GM12865 (cell line): ENCODE measurements around the gene FLT1.
A peak's percentile ranks its signal among the peaks of the same experiment; 100 is the strongest.

Experiments
- DNase-seq: peaks from one replicate; pipeline ENCODE4 v3.0.0; 2010; ENCODE audit warnings: low read depth
- H3K4me3 ChIP-seq: 2 replicates; pipeline ENCODE4 v1.5.1; 2011; ENCODE audit warnings: mild to moderate bottlenecking, low read depth, low read length, control low read depth
- TF ChIP-seq, protein P1 (sequence below): IDR thresholded peaks from 2 replicates; pipeline ENCODE4 v1.5.1; 2011; ENCODE audit warnings: low read length, control low read depth, low read depth, inconsistent platforms; ENCODE audit not compliant: insufficient read depth; ENCODE audit errors: missing control alignments

The FLT1 gene

DNA sequence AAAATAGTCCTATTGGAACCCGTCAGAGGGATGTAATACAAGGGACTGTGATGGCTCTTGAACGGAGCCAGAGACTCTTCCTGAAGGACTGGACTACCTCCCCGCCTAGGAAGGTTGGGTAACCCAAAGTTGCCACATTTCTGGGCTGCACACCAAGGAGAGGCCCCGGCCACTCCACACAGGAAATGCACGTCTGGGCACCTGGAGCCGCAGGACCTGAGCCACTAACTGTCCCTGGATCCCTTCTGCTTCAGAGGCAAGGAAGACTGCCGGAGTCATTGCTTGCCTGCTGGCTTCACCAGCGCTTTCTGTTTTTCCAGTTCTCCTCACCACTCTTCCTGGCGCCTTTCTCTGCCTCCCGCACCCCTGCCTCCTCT, 1.2 kb upstream of the FLT1 start:
- H3K4me3 ChIP-seq, result no peak overlapping the region
- TF ChIP-seq, protein P1, sequence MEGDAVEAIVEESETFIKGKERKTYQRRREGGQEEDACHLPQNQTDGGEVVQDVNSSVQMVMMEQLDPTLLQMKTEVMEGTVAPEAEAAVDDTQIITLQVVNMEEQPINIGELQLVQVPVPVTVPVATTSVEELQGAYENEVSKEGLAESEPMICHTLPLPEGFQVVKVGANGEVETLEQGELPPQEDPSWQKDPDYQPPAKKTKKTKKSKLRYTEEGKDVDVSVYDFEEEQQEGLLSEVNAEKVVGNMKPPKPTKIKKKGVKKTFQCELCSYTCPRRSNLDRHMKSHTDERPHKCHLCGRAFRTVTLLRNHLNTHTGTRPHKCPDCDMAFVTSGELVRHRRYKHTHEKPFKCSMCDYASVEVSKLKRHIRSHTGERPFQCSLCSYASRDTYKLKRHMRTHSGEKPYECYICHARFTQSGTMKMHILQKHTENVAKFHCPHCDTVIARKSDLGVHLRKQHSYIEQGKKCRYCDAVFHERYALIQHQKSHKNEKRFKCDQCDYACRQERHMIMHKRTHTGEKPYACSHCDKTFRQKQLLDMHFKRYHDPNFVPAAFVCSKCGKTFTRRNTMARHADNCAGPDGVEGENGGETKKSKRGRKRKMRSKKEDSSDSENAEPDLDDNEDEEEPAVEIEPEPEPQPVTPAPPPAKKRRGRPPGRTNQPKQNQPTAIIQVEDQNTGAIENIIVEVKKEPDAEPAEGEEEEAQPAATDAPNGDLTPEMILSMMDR, result no peak
- DNase-seq, result no peak

DNA sequence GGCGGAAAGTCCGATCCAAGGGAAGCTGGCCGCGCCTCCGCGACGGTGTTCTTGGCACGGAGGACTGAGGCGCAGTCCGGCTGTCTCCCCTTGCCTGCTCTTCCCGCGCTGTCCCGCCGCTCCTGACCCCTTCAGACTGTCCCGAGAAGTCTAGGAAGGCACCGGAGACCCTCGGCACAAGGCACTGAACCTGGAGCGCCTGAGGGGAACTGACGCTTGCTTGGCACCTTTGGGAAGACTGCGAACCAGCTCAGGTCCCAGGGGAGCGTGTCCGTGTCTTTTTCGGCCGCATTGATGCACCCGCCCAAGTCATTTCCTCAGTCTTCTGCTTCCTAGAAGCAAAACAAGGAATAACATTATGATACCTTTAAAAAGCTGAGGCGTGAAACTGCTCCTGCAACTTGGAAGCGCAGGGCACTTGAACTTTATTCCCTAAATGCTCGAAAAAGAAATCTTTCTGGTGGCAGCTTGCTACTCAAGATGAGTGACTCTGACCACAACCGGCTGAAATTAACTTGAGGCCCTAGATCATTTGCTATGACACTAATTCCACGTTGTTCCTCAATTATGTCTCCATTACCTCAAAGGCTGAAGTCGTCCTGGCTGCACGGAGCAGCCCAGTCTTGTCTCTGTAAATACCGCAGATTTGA, 735 bp upstream of the FLT1 start:
- no peak overlapping the region for H3K4me3 ChIP-seq
- DNase-seq, result no peak
- TF ChIP-seq, protein P1, result no peak

DNA sequence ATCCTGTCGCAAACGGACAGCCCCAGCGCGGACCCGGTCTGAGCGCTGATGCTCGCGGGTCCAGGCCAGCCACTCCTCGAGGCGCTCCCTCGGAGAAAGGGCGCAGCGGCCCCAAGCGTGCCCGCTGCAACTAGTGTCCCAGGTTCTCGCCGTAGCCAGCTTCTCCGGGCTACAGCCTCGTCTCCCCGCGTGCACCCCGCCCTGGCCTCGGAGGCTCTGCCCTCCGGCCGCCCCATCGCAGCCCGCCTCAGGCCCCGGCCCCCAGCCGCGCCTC, 487 bp downstream of the FLT1 start:
- H3K4me3 ChIP-seq, result peak overlapping the region; percentile 38
- TF ChIP-seq, protein P1, result no peak

DNA sequence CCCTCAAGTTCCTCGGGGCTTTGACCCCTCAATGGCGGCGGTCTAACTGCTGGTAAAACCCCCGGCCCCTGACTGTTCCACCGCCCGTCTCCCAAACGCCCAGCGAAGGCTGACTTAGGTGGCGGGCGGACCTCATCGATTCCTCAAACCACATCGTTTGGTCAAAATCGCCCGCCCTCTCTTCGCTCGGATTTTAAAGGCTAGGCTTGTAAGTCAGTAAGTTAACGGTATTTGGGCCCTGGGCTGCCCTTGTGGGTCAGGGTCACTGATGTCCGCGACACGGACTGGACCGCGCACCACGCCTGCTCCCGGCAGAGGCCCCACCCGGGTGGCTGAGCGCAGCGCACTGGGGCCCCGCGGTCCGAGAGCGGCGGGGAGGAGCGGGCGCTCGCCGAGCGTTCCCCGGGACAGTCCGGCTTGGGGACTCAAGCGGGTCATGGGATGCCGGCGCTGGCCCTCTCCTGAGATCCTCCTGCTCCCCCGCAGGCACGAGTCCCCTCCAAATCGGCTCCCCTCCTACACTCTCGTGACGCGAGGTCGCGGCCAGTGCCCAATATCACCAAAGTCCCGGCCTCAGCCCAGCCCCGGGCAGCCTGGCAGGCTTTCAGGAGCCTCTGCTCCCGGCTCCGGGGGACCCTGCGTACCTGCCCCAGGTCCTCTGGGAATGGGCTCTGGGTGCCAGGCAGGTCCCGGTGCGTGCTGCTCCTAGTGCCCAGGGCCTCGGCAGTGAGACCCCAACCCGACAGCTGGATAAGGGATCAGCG, 1.0 kb downstream of the FLT1 start:
- TF ChIP-seq, protein P1, result no peak
- H3K4me3 ChIP-seq, result peak overlapping the region; percentile 38
- DNase-seq, result no peak

More for the DNA sequence above, 487 bp downstream of the FLT1 start:
- peak; percentile 15 for DNase-seq

DNA sequence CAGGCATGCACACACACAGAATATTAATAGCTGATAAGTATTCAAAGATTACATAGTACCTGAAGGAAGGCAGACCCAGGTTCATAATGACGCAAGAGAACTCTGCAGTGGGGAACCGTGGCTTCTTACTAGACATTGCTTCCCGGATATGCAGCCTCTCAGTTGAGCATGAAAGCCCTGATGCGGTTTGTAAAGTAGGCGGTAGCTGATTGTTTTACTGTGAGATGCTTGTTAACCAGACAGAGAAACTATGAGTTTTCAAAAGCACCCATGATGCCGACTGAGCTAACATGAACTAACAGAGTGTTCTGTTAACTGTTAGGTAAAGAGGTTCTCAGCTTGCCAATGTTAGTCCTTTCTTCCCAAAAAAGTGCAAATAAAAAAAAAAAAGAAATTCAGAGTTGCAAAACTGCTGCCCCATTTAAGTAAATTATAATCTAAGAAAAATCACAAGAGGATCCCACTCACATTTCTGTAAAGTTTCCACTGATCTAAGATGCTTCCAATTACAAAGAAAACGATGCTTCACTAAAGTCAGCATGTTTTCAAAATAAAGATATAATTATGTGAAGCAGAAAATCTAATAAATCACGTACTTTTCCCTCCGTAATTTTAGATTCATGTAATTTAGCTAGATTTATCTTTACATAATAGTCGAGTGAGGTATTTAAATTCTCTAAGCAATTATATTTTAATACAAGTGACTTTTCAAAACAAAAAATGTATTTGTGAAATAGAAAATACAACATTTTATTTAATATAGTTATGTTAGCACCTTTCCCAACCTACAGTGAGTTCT, 2.2 kb downstream of the FLT1 start:
- no peak for DNase-seq
- H3K4me3 ChIP-seq, result no peak overlapping the region
- TF ChIP-seq, protein P1, result no peak

DNA sequence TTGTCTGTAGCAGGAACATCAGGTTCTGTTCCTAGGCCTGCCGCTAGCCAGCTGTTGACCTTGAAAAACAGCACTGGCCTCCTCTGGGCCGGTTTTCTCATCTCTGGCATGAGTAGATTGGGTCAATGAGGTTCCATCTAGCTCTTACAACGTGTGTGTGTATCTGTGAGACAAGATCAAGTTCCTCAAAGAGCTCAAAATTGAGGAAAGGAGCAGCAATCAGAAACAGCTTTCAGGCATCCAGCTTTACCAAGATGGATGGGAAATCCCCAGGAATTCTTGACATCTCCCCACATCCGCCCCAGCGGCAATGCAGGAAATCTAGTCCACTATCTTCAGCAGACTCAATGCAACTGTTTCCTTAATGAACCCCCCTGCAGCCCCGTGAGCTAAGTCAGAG, 4.9 kb downstream of the FLT1 start:
- TF ChIP-seq, protein P1, result no peak
- no peak overlapping the region for H3K4me3 ChIP-seq
- DNase-seq, result no peak
